GM19324 (cell line): ENCODE measurements around the gene SQSTM1.

Source experiments
- ATAC-seq: cut with Tn5 transposase; IDR thresholded peaks from one replicate; pipeline ENCODE4 v1.9.1; 2021; ENCODE audit warnings: mild to moderate bottlenecking, moderate library complexity; ENCODE audit not compliant: unreplicated experiment, low FRiP score

SQSTM1 gene

DNA sequence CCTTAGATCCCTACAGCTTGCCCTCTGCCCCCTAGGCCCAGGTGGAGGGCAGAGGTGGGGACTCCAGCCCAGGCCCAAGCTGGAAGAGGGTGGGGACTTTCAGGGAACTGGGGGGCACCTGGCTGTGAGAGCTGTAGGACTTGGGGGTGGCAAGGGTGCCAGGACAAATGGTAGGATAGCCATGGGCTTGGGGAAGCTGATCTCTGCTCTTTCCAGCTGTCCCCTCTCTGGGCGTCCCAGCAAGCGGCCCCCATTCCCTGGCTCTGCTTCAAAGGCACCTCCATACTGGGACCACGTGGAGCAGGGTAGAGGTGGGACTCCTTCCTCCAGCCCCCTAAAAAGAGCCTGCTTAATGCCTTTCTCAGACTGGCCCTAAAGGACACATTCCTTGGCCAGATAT lies 26.5 kb upstream of the SQSTM1 start:
- no peak for ATAC-seq

- no peak for ATAC-seq
Measured at GRCh38 chr5:179794575-179794974, 26.1 kb upstream of the SQSTM1 start.

GRCh38 chr5:179795049-179795862 lies 25.4 kb upstream of the SQSTM1 start:
- ATAC-seq, result no peak

DNA sequence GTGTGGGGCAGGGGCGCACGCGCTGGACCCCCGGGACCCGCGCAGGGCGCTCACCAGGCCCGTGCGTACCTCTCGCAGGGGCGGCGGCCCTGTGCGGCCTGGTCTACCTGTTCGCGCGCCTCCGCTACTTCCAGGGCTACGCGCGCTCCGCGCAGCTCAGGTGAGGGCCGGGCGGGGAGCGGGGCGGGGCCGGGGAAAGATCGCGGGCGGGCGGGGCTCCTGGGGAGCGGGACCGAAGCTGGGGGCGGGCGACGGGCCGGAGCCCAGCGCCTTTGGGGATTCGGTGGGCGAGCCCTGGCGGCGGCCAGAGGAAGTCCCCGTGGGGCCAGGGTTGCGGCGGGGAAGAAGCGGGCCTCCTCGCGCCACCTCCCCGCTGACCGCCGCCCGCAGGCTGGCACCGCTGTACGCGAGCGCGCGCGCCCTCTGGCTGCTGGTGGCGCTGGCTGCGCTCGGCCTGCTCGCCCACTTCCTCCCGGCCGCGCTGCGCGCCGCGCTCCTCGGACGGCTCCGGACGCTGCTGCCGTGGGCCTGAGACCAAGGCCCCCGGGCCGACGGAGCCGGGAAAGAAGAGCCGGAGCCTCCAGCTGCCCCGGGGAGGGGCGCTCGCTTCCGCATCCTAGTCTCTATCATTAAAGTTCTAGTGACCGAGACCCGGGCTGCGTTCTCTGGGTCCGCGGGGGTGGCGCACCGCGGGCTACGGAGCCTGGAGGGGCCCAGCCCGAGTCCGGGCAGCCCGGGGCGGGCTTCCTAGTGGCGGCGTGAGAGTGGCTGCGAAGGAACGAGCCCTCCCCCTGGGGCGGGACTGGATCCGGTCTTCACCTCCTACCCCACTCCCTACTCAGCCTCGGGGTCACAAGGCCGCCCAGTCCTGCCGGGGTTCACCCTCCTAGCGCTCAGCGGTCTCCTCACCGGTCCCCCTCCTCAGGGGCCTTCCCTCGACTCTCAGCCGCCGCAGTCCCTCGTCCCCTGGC lies 24.6 kb upstream of the SQSTM1 start:
- peak; percentile 87 for ATAC-seq

GRCh38 chr5:179796877-179797608 lies 23.7 kb upstream of the SQSTM1 start:
- ATAC-seq, result no peak

DNA sequence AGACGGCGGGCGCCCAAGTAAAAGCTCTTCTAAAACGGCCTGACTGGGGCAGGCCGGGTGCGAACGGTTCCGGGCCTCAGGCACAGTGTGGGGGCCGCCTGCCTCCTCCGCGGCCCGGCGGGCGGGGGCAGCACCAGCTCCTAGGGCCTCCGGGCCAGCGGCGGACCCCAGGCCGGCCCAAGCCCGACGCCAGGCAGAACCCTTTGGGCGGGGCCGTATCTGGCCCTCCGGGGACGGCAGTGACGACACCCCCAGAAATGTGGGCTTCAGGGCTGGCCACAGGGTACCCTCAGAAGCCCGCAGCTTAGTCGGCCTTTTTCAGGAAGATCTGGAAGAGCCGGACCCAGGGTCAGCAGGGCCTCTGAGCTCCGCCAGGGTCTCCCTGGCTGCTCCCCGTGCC lies 23.0 kb upstream of the SQSTM1 start:
- no peak for ATAC-seq

DNA sequence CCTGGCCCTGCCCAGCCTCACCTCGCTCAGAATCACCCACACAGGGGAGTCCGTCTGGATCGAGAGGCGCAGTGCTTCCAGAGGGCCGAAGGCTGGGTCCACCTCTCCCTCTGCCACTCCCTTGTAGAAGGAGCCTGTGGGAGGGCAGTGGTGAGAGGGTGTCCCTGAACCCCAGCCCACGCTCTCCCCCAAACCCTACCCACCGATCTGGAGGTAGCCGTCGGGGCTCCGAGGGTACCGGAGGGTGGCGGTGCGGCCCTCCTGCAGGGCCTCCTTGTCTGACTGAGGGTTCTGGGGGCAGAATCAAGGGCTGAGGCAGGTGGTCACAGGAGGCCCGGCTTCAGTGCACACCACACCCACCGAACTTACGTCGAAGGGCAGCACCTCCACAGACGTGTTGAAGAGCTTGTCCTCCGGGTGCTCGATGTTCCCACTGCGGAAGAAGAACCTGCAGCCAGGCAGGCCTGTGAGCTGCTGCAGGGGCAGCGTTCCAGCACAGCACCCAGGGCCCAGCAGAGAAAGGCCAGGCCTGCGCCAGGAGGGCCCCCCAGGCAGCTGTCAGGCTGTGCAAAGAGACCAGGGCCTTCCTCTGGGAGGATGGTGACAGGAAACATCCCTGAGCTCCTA lies 22.4 kb upstream of the SQSTM1 start:
- ATAC-seq, result no peak

GRCh38 chr5:179798771-179799643 lies 21.7 kb upstream of the SQSTM1 start:
- ATAC-seq, result no peak

- ATAC-seq, result no peak
Measured at GRCh38 chr5:179799644-179799973, 21.1 kb upstream of the SQSTM1 start.

GRCh38 chr5:179800071-179800695 lies 20.5 kb upstream of the SQSTM1 start:
- ATAC-seq, result no peak

- no peak for ATAC-seq
Measured at GRCh38 chr5:179800696-179801201, 20.0 kb upstream of the SQSTM1 start.

- no peak for ATAC-seq
Measured at GRCh38 chr5:179801304-179802206, 19.1 kb upstream of the SQSTM1 start.

GRCh38 chr5:179802207-179802883 lies 18.4 kb upstream of the SQSTM1 start:
- ATAC-seq, result no peak

DNA sequence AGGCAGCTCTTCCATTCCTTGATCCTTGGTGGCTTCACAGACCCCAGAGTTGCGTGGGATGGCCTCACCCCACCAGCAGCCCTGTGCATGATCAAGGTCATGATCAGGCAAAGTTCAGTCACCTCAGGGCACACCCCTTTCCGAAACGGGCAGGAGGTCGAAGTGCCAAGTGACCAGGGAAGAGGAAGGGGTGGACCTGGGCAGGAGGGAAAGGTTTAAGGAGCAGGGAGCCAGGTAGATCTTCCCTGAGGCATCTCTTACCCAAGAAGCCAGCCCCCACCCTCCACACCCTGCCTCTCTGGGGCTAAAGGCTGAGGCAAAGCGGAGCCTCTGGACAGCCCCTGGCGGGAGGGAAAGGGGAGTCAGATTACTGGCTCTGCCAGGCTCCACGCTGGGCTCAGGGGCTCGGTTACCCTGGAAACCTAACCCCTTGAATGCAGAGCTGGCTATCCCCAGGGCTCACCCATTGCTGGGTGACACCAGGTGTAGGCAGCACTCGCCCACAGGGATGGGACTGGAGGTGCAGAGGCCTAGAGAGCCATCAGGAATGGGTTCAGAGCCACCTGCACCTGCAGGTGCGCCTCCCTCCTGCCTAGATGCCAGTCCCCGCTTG lies 17.6 kb upstream of the SQSTM1 start:
- no peak for ATAC-seq

DNA sequence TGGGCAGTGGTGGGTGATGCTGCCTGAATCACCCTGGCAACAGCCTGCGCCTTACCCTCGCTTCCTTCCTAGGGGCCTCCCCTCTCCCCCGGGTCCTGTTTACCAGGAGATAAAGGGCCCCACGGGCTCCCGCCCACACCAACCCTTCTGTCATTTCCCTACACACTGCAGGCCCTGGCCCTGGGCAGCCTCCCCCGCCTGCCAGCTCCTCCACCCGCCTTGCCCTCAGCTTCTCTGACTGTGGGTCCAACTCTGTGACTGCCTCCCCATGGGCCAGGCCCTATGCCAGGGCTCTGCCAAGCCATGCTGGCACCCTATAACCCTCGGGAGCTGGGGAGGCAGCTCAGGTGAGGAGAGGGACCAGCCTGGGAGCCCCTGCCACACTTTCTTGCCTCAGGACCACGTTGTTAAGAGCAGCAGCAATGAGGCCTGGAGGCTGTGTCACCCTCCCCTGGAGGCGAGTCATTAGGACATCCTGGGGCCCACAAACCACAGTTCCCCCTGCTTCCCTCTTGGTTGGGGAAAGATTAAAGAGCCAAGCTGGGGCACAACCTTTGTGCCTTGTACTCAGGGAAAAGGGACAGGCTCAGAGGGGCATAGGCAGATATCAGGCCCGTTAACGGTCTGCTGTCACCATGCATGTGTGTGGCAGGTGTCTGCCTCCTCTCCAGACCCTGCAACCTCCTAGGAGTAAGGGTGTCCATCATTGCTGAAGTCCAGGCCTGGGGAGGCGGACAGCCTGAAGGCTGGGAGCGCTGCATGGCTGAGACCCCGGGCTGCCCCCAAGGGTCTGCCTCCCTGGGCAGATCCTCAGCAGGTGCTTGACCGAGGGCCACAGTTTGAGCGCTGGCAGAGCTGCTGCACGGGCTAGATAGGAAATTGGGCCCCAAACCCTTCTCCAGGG lies 16.8 kb upstream of the SQSTM1 start:
- no peak for ATAC-seq

- no peak for ATAC-seq
Measured at GRCh38 chr5:179804555-179804947, 16.2 kb upstream of the SQSTM1 start.
